Measurements from ENCODE around the gene MUC4.
"Not testable (repeated sequence)": the region's sequence is repeated elsewhere in the genome, so short reads cannot be mapped to it uniquely, and the experiment has no call there.

Gene MUC4

DNA sequence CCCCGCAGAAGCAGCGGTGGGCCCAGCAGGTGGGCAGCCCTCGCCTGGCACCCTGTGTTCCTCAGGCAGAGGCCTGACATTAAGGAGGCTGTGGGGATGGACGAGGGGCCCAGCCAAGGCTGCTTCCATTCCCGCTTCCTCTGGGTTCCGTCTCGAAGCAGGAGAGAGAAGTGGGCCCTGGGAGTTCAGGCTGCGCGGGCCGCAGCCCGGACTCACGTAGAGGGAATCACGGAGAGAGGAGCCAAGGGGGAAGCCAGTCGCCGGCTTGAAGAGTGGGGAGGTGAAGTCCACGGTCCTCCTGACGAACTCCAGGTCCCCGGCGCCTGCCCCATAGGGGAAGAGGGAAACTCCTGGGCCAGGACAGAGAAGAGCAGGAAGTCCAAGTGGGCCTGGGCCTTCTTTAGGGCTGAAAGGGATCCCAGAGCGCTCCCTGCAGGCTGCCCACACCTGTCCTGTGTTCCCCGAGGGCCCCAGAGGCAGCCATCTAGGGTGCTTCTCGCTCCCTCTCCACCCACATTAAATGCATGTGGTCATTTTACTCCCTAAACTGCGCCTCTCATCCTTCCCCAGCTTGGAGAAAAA, 37.7 kb downstream of the MUC4 start:
- no peak for DNase-seq (ENCODE audit: low spot score)
- Histone ChIP-seq H3K4me3 (no peak overlapping the region), H3K27ac (no peak overlapping the region)
- TF ChIP-seq, protein P1, sequence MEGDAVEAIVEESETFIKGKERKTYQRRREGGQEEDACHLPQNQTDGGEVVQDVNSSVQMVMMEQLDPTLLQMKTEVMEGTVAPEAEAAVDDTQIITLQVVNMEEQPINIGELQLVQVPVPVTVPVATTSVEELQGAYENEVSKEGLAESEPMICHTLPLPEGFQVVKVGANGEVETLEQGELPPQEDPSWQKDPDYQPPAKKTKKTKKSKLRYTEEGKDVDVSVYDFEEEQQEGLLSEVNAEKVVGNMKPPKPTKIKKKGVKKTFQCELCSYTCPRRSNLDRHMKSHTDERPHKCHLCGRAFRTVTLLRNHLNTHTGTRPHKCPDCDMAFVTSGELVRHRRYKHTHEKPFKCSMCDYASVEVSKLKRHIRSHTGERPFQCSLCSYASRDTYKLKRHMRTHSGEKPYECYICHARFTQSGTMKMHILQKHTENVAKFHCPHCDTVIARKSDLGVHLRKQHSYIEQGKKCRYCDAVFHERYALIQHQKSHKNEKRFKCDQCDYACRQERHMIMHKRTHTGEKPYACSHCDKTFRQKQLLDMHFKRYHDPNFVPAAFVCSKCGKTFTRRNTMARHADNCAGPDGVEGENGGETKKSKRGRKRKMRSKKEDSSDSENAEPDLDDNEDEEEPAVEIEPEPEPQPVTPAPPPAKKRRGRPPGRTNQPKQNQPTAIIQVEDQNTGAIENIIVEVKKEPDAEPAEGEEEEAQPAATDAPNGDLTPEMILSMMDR (IDR thresholded peaks at IDR 0.05), result no peak

DNA sequence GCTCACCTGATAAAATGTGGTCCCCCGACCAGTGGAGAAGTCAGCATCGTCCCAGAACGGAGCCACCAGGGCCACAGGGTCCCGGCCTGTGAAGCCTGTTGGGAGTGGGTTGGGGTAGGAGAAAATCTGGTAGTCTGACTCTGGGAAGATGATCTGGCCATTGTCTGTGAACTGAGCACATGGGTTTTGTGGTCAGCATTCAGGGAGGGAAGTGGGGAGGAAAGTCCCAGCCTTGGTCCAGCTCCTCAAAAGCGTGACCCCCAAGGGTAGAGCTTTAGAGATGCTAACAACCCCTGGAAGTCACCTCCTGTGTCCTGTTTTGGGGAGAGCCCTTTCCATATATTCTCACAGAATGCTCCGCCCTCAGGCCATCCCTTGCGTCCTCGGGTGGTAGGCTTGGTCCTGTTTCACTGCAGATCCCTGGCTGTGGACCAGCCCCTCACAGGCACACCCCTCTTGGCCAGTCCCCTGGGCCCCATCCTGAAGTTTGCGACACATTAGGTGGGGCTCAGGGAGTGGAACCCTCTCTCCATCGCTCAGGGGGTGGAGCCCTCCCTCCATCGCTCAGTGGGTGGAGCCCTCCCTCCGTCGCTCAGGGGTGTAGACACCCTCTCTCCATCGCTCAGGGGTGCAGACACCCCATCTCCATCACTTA, 40.0 kb downstream of the MUC4 start:
- Histone ChIP-seq H3K4me3 (no peak overlapping the region), H3K27ac (no peak overlapping the region)
- TF ChIP-seq, protein P1 (IDR thresholded peaks at IDR 0.05), result no peak
- no peak for DNase-seq (ENCODE audit: low spot score)

DNA sequence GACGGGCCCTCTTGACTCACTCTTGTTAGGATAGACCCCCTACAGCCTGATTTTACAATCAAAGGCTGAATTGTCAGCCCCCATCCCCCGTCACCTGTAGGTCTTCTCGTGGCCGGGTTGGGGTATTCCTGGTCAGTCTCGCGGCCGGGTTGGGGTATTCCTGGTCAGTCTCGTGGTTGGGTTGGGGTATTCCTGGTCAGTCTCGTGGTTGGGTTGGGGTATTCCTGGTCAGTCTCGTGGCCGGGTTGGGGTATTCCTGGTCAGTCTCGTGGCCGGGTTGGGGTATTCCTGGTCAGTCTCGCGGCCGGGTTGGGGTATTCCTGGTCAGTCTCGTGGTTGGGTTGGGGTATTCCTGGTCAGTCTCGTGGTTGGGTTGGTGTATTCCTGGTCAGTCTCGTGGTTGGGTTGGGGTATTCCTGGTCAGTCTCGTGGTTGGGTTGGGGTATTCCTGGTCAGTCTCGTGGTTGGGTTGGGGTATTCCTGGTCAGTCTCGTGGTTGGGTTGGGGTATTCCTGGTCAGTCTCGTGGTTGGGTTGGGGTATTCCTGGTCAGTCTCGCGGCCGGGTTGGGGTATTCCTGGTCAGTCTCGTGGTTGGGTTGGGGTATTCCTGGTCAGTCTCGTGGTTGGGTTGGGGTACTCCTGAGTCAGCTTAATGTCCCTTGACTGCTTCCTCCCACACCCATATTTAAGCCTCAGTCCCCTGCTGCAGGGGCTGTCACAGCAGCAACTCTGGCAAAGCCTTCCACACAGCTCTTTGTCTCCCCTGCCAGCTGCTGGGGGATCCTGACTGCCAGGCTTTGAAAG, 40.7 kb downstream of the MUC4 start:
- DNase-seq (ENCODE audit: low spot score); H3K4me3 ChIP-seq; H3K27ac ChIP-seq: not testable (repeated sequence)

DNA sequence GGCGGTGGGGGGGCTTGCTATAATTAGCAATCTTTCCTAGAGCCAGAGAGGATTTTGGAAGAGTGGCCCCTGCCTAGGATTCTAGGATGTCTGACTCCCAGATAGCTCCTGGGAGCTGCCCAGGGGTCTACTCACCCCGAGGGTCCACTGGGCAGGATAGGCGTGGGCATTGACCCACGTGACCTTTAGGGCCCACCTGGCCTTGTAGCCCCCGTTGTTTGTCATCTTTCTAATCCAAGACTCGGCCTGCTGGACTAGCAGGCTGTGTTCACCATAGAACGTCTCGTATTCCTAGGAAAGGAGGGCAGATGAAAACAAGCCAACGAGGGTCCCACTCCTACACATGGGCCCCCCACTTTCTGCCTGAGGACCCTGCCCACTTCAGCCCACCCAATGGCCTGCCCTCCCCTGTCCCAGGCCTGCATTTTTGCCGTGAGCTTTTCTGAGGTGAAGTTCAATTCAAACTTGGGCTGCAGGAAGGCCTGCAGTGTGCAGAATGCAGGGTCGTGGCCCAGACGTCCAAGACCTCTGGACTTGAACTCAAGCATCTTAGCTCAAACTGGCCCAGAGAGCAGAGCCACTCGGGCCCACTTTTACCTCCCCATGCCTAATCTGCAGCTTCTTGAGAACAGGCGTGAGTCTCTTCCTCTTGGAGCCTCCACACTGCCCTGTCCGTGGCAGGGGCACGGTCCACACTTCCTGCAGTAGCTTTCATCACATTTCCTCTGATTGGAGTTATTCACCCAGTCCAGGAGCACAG, 41.5 kb downstream of the MUC4 start:
- TF ChIP-seq, protein P1 (IDR thresholded peaks at IDR 0.05), result no peak
- DNase-seq (ENCODE audit: low spot score), result no peak
- no peak overlapping the region for H3K27ac ChIP-seq
- no peak overlapping the region for H3K4me3 ChIP-seq

DNA sequence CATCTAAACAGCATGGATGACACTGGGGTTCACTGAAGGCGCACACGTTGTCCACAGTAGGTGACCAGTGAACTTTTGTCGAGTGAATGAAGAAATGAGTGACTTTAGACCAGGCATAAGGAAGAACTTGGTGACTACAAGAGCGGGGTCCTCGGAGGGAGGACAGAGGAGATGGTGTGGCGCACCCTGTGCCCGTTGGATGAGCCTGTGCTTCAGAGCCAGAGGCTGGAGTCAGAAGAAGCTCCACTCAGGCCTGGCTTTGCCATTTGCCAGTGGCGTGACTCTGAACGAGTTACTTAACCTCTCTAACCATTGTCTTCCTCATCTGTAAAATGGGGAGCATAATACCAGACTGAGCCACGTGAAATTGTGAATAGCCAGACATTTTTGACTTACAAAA, 42.2 kb downstream of the MUC4 start:
- Histone ChIP-seq H3K4me3 (no peak overlapping the region), H3K27ac (no peak overlapping the region)
- TF ChIP-seq, protein P1 (IDR thresholded peaks at IDR 0.05), result no peak
- DNase-seq (ENCODE audit: low spot score), result no peak

DNA sequence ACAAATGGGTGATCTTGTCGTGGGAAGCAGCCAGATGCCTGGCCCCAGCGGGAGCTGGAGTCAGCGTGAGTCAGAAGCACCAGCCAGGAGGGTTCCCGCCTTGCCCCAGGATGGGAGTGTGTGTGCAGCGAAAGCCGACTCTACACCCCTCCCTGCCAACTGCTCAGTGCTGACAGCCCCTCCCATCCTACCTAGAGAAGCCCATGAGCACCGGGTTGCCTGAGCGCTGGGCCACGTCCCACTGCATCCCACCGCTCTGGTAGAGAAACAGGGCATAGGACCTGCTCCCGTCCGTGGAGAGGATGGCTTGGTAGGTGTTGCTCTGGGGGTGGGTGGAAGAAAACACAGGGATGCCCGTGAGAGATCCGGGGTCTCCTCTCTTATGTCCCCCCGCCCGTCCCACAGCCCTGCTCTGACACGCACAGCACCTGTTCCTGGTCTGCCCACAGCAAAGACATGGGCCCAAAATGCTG, 42.9 kb downstream of the MUC4 start:
- DNase-seq (ENCODE audit: low spot score), result no peak
- TF ChIP-seq, protein P1 (IDR thresholded peaks at IDR 0.05), result no peak
- no peak overlapping the region for H3K4me3 ChIP-seq
- H3K27ac ChIP-seq, result no peak overlapping the region

DNA sequence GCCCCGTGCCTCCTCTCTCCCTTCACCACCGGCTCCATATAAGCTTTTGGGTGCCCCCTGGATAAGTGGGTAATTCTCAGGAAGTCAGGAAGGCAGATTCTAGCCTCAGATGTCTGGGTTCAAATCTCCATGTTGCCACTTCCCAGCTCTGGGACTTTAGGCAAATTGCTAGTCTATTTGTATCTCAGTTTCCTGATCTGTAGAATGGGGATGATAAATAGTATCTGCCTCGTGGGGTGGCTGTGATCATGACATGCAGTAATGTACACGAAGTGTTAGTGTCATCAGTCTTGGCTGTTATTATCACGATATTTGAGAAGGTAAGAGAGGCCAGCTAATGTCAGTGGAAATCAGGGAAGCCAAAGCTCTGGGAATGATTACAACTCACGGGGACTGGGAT, 43.3 kb downstream of the MUC4 start:
- TF ChIP-seq, protein P1 (IDR thresholded peaks at IDR 0.05), result no peak
- DNase-seq (ENCODE audit: low spot score), result no peak
- Histone ChIP-seq H3K27ac (no peak overlapping the region), H3K4me3 (no peak overlapping the region)

Measured in coronary artery (tissue), 2 donors.